Daoy (cell line): Measurements from ENCODE around the gene SLC17A7. TPM values are rescaled to one million over a fixed set of nuclear protein-coding genes. Genes with fewer than 3 reads are reported as not detected.
"Not testable (repeated sequence)": the region's sequence is repeated elsewhere in the genome, so short reads cannot be mapped to it uniquely, and the experiment has no call there.

Experiments
- DNase-seq: peaks from one replicate; pipeline ENCODE4 v3.0.0-alpha.2; 2015; ENCODE audit warnings: low read depth
- total RNA-seq: library from RNA; depleted of rRNA; stranded (reverse); fragments of >200 nt; shearing (Covaris generic); gene quantifications from 2 replicates; pipeline ENCODE4 v1.2.3, GENCODE V29; 2014

The SLC17A7 gene
- total RNA-seq, 1 experiment from 2014 or later: not detected

DNA sequence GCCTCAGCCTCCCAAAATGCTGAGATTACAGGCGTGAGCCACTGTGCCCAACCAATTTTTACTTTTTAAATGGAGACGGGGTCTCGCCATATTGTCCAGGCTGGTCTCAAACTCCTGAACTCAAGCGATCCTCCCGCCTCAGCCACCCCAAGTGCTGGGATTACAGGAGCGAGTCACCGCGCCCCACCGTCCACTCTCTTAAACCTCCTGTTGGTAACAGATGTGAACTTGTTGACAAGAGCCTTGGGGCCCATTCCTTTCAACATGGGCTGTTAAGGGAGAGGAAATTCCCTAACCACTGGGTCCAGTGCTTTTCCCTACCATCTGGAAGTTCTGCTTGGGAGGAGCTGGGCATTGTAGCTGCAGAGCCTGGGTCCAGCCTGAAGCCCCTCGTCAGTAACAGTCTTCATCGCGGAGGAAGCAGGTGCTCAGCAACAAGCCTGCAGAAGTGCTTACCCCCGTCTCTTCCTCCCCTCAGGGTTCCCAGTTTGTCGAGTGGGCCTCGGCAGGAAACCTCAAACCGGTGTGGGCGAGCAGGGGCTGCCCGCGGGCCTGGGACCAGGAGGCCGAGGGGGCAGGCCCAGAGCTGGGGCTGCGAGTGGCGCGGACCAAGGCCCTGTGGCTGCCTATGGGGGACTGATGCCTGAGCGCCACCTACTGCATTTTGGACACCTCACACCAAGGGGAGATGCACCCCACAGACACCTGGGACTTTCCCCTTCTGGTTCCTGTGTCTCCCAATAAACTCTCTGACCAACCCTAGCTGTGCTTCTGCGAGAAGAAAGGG lies 28.7 kb upstream of the SLC17A7 start:
- no peak for DNase-seq

DNA sequence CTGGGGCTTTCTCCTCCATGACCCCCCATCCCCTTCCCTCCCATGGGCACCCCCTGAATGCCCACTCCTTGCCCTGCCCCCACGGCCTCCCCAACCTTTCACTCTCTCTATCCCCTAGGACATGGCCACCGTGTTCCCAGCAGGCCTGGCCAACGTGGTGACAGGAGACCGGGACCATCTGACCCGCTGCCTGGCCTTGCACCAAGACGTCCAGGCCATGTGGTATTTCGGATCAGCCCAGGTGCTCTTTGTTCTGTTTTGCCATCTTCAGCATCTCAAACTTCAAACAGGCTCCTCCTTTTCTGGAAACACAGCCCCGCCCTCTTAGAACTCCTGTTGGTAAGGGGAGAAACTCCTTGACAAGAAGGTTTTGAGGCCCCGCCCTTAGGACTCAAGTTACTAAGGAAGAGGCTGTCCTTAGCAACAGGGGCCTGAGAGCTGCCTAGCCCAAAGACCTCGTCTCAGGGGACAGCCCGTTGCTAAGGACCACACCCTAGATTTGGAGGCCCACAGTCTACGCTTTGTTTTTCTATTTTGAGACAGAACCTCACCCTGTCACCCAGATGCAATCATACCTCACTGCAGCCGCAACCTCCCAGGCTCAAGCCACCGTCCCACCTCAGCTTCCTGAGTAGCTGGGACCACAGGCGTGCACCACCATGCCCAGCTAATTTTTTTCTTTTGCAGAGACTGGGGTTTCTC lies 27.6 kb upstream of the SLC17A7 start:
- peak; percentile 63 for DNase-seq

GRCh38 chr19:49468199-49468598 lies 26.9 kb upstream of the SLC17A7 start:
- DNase-seq: no peak

- no peak for DNase-seq
These were observed 24.0 kb upstream of the SLC17A7 start for GRCh38 chr19:49465371-49465770.

DNA sequence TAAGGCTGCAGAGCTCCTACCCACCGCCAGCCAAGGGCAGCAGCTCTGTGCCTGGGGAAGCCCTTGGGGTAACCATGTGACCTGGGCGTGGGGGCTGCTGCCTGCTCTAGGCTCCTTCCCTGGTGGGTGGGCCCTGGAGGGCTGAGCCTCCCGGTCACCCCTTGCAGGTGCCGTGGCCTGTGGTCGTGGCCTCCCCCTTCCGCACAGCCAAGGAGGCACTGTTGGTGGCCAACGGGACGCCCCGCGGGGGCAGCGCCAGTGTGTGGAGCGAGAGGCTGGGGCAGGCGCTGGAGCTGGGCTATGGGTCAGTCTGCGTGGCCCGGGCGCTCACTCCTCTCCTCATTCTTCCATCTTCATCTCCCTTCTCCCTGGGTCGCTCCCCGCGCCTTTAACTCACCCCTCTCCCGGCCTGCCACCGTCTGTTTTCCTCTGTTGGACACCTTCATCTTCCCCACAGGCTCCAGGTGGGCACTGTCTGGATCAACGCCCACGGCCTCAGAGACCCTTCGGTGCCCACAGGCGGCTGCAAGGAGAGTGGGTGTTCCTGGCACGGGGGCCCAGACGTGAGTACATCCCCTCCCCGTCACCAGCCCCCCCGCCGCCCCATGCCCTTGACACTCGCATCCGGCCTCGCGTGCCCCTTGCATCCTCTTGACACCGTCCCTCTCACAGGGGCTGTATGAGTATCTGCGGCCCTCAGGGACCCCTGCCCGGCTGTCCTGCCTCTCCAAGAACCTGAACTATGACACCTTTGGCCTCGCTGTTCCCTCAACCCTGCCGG lies 22.8 kb upstream of the SLC17A7 start:
- no peak for DNase-seq

GRCh38 chr19:49462492-49462891 lies 21.2 kb upstream of the SLC17A7 start:
- DNase-seq: no peak

GRCh38 chr19:49461656-49462055 lies 20.3 kb upstream of the SLC17A7 start:
- DNase-seq: no peak

GRCh38 chr19:49461130-49461529 lies 19.8 kb upstream of the SLC17A7 start:
- DNase-seq: not testable (repeated sequence)

- no peak for DNase-seq
These were observed 18.1 kb upstream of the SLC17A7 start for GRCh38 chr19:49459388-49459787.

- DNase-seq: no peak
These were observed 17.2 kb upstream of the SLC17A7 start for GRCh38 chr19:49458567-49458903.

GRCh38 chr19:49456326-49456725 lies 15.0 kb upstream of the SLC17A7 start:
- DNase-seq: no peak

- DNase-seq: no peak
These were observed 14.4 kb upstream of the SLC17A7 start for GRCh38 chr19:49455773-49456172.

- DNase-seq: no peak
These were observed 12.5 kb upstream of the SLC17A7 start for GRCh38 chr19:49453757-49454240.

DNA sequence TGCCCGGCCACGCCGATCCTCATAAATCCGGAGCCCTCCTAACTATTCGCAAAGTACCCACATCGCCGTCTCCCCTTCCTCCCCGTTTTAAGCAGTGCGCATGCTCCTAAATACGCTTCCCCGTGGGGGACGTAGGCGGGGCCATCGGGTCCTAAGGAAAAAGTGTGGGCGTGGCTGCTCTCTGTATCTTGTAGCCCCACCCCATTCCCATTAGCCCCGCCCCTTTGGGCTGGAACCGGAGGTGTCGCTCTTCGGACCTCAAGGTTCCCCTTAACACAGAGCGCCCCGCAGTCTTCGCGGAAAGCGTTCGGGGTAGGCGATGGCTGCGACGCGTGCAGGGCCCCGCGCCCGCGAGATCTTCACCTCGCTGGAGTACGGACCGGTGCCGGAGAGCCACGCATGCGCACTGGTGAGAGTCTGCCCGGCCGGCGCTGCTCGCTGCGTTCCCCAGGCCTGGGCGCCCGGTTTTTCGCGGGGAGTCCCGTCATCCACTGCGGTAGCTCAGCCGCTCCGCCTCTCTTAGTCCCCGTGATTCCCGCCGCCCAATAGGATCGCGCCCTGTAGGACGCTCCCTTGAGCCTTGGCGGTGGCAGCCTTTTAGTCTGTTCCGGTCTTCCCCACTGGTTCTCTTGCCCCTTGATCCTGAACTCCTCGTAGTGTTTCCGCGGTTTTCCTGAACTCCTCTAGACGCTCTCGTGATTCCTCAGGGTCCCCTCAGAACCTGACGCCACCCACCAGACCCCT lies 11.9 kb upstream of the SLC17A7 start, which contains the start of gene ALDH16A1:
Gene ALDH16A1 (plus strand): TSS at position 213 of the 744 bp plus-strand sequence. CDS start 107 bp downstream, at position 320.
- DNase-seq: peak; percentile 99

GRCh38 chr19:49451430-49452181 lies 10.3 kb upstream of the SLC17A7 start, which contains the start of gene PIH1D1:
PIH1D1 (minus strand) TSS chr19:49451814; CDS start chr19:49451574, 240 bp downstream.
- DNase-seq: peak; percentile 99

- no peak for DNase-seq
These were observed 9.1 kb upstream of the SLC17A7 start for GRCh38 chr19:49450405-49450804.

- DNase-seq: no peak
These were observed 7.1 kb upstream of the SLC17A7 start for GRCh38 chr19:49448432-49448786.

DNA sequence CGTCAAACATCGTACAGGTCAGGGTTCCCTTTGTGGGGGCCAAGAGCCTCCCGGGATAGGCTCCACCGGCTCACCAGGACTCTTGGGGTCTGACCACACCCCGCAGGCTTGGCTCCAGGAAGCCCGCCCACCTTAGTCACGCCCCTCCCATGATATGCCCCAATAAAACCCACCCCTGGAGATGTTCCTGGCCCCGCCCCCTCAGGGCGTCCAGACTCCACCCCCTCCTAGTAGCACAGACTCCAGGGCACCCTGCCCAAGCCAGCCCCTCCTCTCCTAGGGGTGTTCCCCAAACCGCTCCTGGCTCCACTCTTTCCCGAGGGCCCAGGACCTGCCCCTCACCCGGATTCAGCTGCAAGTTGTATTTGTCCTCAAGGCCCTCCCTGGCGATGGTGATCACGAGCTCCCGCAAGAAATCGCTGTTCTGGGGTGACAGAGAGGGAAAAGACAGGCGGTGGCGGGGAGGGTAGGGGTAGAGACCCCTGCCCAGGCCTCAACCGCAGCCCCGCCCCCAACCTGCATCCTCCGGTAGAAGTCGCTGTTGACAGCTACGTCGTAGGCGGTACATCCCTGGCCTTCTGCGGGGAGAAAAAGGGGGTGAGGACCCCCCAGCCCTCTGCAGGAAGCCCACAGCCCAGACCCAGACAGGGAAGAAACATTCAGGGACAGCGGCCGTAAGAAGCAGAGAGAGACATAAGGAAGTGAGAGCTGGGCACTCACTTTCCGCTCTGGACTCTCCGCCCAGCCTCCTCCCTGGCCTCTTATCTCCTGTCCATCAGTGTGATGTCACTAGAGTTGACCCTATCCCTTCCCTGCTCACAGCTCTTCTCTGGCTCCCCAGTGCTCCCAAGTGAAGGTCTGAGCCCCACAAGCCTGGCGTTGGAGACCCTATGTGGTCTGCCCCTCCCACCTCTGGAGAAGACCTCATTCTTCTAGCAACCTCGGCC lies 6.4 kb upstream of the SLC17A7 start:
- DNase-seq: peak; percentile 65

GRCh38 chr19:49445997-49446396 lies 4.7 kb upstream of the SLC17A7 start:
- no peak for DNase-seq
